Astrocyte (in vitro differentiated cells and primary cell): Measurements from ENCODE around the gene RUBCNL. TPM values are rescaled to one million over a fixed set of nuclear protein-coding genes. Genes with fewer than 3 reads are reported as not detected.

Source experiments
- DNase-seq: peaks from one replicate; pipeline ENCODE4 v3.0.0-alpha.2; 2010; ENCODE audit warnings: low read depth
- FAIRE-seq: peaks from 2 replicates; lab custom pipeline; 2011; peaks lifted over from hg19 to GRCh38; lab: Jason Lieb, UNC
- H2AFZ ChIP-seq: 2 replicates; pipeline ENCODE4 v1.6.0; 2012; ENCODE audit warnings: low read depth, low read length, inconsistent platforms
- H3K27ac ChIP-seq: 2 replicates; pipeline ENCODE4 v1.5.1; 2011; ENCODE audit warnings: low read depth, low read length, inconsistent platforms
- H3K27me3 ChIP-seq: 2 replicates; pipeline ENCODE4 v1.6.0; 2011; ENCODE audit warnings: low read length, inconsistent platforms; ENCODE audit not compliant: insufficient read depth
- H3K36me3 ChIP-seq: 2 replicates; pipeline ENCODE4 v1.5.1; 2011; ENCODE audit warnings: low read length, inconsistent platforms; ENCODE audit not compliant: insufficient read depth
- H3K4me1 ChIP-seq: 2 replicates; pipeline ENCODE4 v1.5.1; 2011; ENCODE audit warnings: low read length, inconsistent platforms; ENCODE audit not compliant: insufficient read depth
- H3K4me2 ChIP-seq: 2 replicates; pipeline ENCODE4 v1.6.0; 2012; ENCODE audit warnings: low read length, inconsistent platforms
- H3K4me3 ChIP-seq: 2 replicates; pipeline ENCODE4 v1.5.1; 2011; ENCODE audit warnings: low read depth, mild to moderate bottlenecking, low read length, inconsistent platforms; ENCODE audit not compliant: insufficient read depth
- H3K79me2 ChIP-seq: 2 replicates; pipeline ENCODE4 v1.6.0; 2012; ENCODE audit warnings: mild to moderate bottlenecking, low read length, inconsistent platforms; ENCODE audit not compliant: insufficient read depth
- H3K9ac ChIP-seq: 2 replicates; pipeline ENCODE4 v1.6.0; 2012; ENCODE audit warnings: mild to moderate bottlenecking, low read length, inconsistent platforms
- H3K9me3 ChIP-seq: 2 replicates; pipeline ENCODE4 v1.5.1; 2012; ENCODE audit warnings: low read depth, mild to moderate bottlenecking, low read length, inconsistent platforms; ENCODE audit not compliant: insufficient read depth
- H4K20me1 ChIP-seq: 2 replicates; pipeline ENCODE4 v1.6.0; 2012; ENCODE audit warnings: low read length, inconsistent platforms; ENCODE audit not compliant: insufficient read depth
- H3K27ac Mint-ChIP-seq: one replicate; pipeline ENCODE4 v1.8.0; 2021; ENCODE audit warnings: mild to moderate bottlenecking, mixed read lengths; ENCODE audit not compliant: unreplicated experiment
- H3K27me3 Mint-ChIP-seq: one replicate; pipeline ENCODE4 v1.8.0; 2021; ENCODE audit warnings: low read depth, mixed read lengths; ENCODE audit not compliant: unreplicated experiment
- H3K36me3 Mint-ChIP-seq: one replicate; pipeline ENCODE4 v1.8.0; 2021; ENCODE audit warnings: low read depth, mixed read lengths; ENCODE audit not compliant: unreplicated experiment
- H3K4me1 Mint-ChIP-seq: one replicate; pipeline ENCODE4 v1.8.0; 2021; ENCODE audit warnings: low read depth, mixed read lengths; ENCODE audit not compliant: unreplicated experiment
- H3K4me3 Mint-ChIP-seq: one replicate; pipeline ENCODE4 v1.8.0; 2021; ENCODE audit warnings: mild to moderate bottlenecking, moderate library complexity, mixed read lengths; ENCODE audit not compliant: unreplicated experiment
- H3K9me3 Mint-ChIP-seq: one replicate; pipeline ENCODE4 v1.8.0; 2021; ENCODE audit warnings: mild to moderate bottlenecking, mixed read lengths; ENCODE audit not compliant: unreplicated experiment
- EZH2 ChIP-seq: IDR thresholded peaks from 2 replicates; pipeline ENCODE4 v1.6.1; 2012; ENCODE audit warnings: mild to moderate bottlenecking, low read length, inconsistent platforms; ENCODE audit not compliant: insufficient read depth
- total RNA-seq: library from RNA; stranded (reverse); gene quantifications from 2 replicates; pipeline ENCODE4 v1.2.1, GENCODE V29; 2021
- TF ChIP-seq, protein P1 (sequence below): IDR thresholded peaks from 2 replicates; pipeline ENCODE4 v1.5.1; 2011; ENCODE audit warnings: low read depth, mild to moderate bottlenecking, inconsistent platforms, low read length, moderate library complexity; ENCODE audit not compliant: insufficient read depth

Gene RUBCNL
- total RNA-seq, 1 donor from 2014 or later: 1.5 TPM

DNA sequence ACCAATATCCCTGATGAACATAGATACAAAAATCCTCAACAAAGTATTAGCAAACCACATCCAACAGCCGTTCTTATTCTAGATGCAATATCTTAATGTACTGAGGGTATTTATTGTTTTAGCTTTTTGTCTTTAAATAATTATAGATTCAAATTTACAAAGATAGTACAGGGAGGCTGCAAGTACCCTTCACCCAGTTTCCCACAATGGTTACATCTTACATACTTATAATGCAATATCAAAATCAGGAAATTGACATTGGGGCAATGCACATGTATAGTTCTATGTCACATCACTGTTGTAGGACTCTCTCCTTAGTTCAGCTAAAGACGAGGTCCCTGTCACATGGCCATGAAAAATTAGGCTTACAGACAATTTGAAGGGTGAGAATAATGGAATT lies 75.8 kb downstream of the RUBCNL start:
- H3K27me3 ChIP-seq: peaks cover under 1% of the 10 kb centered on the region
- H3K27ac ChIP-seq: no peak overlapping the region
- H3K9me3 ChIP-seq: no peaks in the 10 kb centered on the region
- H4K20me1 ChIP-seq: no peaks in the 10 kb centered on the region
- Mint-ChIP-seq H3K4me3 (no peak overlapping the region), H3K27me3 (no peaks in the 10 kb centered on the region), H3K36me3 (no peaks in the 10 kb centered on the region), H3K9me3 (peaks cover 3% of the 10 kb centered on the region), H3K4me1 (no peaks in the 10 kb centered on the region), H3K27ac (no peak overlapping the region)
- no peak for DNase-seq
- H3K4me1 ChIP-seq: no peaks in the 10 kb centered on the region
- H3K4me3 ChIP-seq: no peak overlapping the region
- no peak overlapping the region for H3K9ac ChIP-seq
- H3K79me2 ChIP-seq: no peaks in the 10 kb centered on the region
- FAIRE-seq: no peak
- no peak overlapping the region for H3K4me2 ChIP-seq
- no peak overlapping the region for H2AFZ ChIP-seq
- no peaks in the 10 kb centered on the region for H3K36me3 ChIP-seq
- no peak for TF ChIP-seq EZH2
- TF ChIP-seq, protein P1, sequence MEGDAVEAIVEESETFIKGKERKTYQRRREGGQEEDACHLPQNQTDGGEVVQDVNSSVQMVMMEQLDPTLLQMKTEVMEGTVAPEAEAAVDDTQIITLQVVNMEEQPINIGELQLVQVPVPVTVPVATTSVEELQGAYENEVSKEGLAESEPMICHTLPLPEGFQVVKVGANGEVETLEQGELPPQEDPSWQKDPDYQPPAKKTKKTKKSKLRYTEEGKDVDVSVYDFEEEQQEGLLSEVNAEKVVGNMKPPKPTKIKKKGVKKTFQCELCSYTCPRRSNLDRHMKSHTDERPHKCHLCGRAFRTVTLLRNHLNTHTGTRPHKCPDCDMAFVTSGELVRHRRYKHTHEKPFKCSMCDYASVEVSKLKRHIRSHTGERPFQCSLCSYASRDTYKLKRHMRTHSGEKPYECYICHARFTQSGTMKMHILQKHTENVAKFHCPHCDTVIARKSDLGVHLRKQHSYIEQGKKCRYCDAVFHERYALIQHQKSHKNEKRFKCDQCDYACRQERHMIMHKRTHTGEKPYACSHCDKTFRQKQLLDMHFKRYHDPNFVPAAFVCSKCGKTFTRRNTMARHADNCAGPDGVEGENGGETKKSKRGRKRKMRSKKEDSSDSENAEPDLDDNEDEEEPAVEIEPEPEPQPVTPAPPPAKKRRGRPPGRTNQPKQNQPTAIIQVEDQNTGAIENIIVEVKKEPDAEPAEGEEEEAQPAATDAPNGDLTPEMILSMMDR: no peak

DNA sequence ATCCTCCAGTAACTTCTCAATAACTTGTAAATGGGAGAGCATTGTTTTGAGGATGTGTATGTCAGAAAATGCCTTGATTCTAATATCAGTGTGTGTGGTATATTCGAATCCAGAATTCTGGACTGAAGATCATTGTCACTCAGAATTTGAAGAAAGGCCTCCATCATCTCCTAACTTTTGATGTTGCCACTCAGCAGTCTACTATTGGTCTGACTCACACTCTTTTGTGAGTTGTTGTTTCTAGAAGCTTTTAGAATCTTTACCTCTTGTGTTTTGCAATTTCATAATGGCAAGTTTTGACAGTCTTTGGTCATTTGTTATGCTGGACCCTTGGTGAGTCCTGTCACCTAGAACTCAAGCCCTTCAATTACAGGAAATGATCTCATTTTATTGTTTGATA lies 77.0 kb downstream of the RUBCNL start:
- Histone ChIP-seq H3K9me3 (no peaks in the 10 kb centered on the region), H3K27me3 (no peaks in the 10 kb centered on the region), H4K20me1 (no peaks in the 10 kb centered on the region), H2AFZ (no peak overlapping the region), H3K4me3 (no peak overlapping the region), H3K36me3 (no peaks in the 10 kb centered on the region), H3K4me2 (no peak overlapping the region), H3K9ac (no peak overlapping the region), H3K4me1 (no peaks in the 10 kb centered on the region), H3K27ac (no peak overlapping the region), H3K79me2 (no peaks in the 10 kb centered on the region)
- Mint-ChIP-seq H3K27me3 (no peaks in the 10 kb centered on the region), H3K4me3 (no peak overlapping the region), H3K36me3 (no peaks in the 10 kb centered on the region), H3K27ac (no peak overlapping the region), H3K4me1 (no peaks in the 10 kb centered on the region), H3K9me3 (peaks cover 3% of the 10 kb centered on the region)
- no peak for TF ChIP-seq EZH2
- TF ChIP-seq, protein P1: no peak
- DNase-seq (no peak), FAIRE-seq (no peak)

- no peaks in the 10 kb centered on the region for H3K4me1 Mint-ChIP-seq
- Histone ChIP-seq H3K4me2 (no peak overlapping the region), H3K4me3 (no peak overlapping the region), H4K20me1 (no peaks in the 10 kb centered on the region), H3K27me3 (no peaks in the 10 kb centered on the region), H3K4me1 (no peaks in the 10 kb centered on the region), H3K79me2 (no peaks in the 10 kb centered on the region), H3K27ac (no peak overlapping the region), H3K9me3 (no peaks in the 10 kb centered on the region), H3K9ac (no peak overlapping the region), H3K36me3 (no peaks in the 10 kb centered on the region), H2AFZ (no peak overlapping the region)
- FAIRE-seq (no peak), DNase-seq (no peak)
- no peak for TF ChIP-seq EZH2
- TF ChIP-seq, protein P1: no peak
- no peak overlapping the region for H3K27ac Mint-ChIP-seq
- no peaks in the 10 kb centered on the region for H3K36me3 Mint-ChIP-seq
- peaks cover 3% of the 10 kb centered on the region for H3K9me3 Mint-ChIP-seq
- no peaks in the 10 kb centered on the region for H3K27me3 Mint-ChIP-seq
- no peak overlapping the region for H3K4me3 Mint-ChIP-seq
Observed at GRCh38 chr13:46307554-46307953, 79.5 kb downstream of the RUBCNL start.
